ENCODE data around the gene CACNA1I. TPM values are rescaled to one million over a fixed set of nuclear protein-coding genes. Genes with fewer than 3 reads are reported as not detected.

The CACNA1I gene
- total and polyA plus RNA-seq, 2 donors (not counting 1 experiment from before 2014, with no cell fraction given): 0.07 to 0.25 TPM

DNA sequence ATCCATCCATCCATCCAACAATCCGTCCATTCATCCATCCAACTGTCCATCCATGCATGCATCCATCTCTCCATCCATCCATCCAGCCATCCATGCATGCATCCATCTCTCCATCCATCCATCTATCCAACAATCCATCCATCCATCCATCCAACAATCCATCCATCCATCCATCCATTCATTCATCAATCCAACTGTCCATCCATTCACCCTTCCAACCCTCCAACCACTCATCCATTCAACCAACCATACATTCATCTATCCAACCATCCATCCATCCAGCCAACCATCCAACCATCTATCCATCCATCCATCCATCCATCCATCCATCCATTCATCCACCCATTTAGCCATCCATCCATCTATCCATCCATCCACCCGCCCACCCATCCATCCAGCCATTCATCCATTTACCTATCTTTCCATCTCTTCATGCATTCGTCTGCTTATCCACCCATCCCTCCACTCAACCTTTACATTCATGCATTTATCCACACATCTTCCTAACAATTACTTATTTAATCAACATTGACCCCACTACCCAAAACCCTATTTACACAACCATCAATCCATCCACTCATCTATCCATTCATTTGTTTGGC, 12.6 kb downstream of the CACNA1I start:
- no peak overlapping the region for H3K27ac Mint-ChIP-seq
- Histone ChIP-seq H3K27ac (ENCODE audit: low read length in 2 of 2) (no peak overlapping the region), H3K9ac (ENCODE audit: low read length) (no peak overlapping the region), H3K4me3 (ENCODE audit: control extremely low read depth in 1 of 5, extremely low read depth in 1 of 5, insufficient read depth in 1 of 5, low read depth in 2 of 5, low read length in 4 of 5) (no peak overlapping the region), H3K36me3 (replicated peaks in 1 of 2; ENCODE audit: control extremely low read depth in 1 of 2, control insufficient read depth in 1 of 2, extremely low read depth in 1 of 2, insufficient read depth in 2 of 2, low read length in 1 of 2) (no peaks in the 10 kb centered on the region), H3K79me2 (ENCODE audit: control insufficient read depth, insufficient read depth, low read length) (no peaks in the 10 kb centered on the region), H3K4me2 (replicated peaks; ENCODE audit: low read depth, low read length, poor library complexity, severe bottlenecking) (no peak overlapping the region), H4K20me1 (ENCODE audit: control insufficient read depth, insufficient read depth, low read length, poor library complexity, severe bottlenecking) (no peaks in the 10 kb centered on the region), H3K4me1 (ENCODE audit: control insufficient read depth in 2 of 2, insufficient read depth in 2 of 2, low read length in 2 of 2) (no peaks in the 10 kb centered on the region), H2AFZ (ENCODE audit: insufficient read depth, low read depth, low read length, poor library complexity, severe bottlenecking) (no peak overlapping the region), H3K27me3 (replicated peaks in 1 of 4; ENCODE audit: control extremely low read depth in 1 of 4, control insufficient read depth in 3 of 4, insufficient read depth in 4 of 4, low read length in 3 of 4) (peaks cover 0 to 4% (median 2%) of the 10 kb centered on the region in 4 experiments), H3K9me3 (ENCODE audit: control extremely low read depth in 1 of 3, control insufficient read depth in 2 of 3, insufficient read depth in 1 of 3, low read length in 2 of 3) (peaks cover 0 to 6% (median 0%) of the 10 kb centered on the region in 3 donors)
- ChIA-PET CTCF (no interaction called here), POLR2A (no interaction called here)
- 78% methylated on average over 3 of the region's 3 CpGs for WGBS (ENCODE audit: insufficient coverage)
- no peak for DNase-seq
- H3K4me3 Mint-ChIP-seq: no peak overlapping the region
- no peak for ATAC-seq (ENCODE audit: low read depth)
- peaks cover 5% of the 10 kb centered on the region for H3K9me3 Mint-ChIP-seq (ENCODE audit: insufficient read depth)
- H3K4me1 Mint-ChIP-seq: peaks cover 1% of the 10 kb centered on the region
- H3K27me3 Mint-ChIP-seq: peaks cover 47% of the 10 kb centered on the region
- TF ChIP-seq, protein P1, sequence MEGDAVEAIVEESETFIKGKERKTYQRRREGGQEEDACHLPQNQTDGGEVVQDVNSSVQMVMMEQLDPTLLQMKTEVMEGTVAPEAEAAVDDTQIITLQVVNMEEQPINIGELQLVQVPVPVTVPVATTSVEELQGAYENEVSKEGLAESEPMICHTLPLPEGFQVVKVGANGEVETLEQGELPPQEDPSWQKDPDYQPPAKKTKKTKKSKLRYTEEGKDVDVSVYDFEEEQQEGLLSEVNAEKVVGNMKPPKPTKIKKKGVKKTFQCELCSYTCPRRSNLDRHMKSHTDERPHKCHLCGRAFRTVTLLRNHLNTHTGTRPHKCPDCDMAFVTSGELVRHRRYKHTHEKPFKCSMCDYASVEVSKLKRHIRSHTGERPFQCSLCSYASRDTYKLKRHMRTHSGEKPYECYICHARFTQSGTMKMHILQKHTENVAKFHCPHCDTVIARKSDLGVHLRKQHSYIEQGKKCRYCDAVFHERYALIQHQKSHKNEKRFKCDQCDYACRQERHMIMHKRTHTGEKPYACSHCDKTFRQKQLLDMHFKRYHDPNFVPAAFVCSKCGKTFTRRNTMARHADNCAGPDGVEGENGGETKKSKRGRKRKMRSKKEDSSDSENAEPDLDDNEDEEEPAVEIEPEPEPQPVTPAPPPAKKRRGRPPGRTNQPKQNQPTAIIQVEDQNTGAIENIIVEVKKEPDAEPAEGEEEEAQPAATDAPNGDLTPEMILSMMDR (IDR thresholded peaks at IDR 0.05): no peak
- TF ChIP-seq EZH2 (IDR thresholded peaks at IDR 0.05; ENCODE audit: borderline replicate concordance, insufficient read depth, low read depth, low read length, poor library complexity, severe bottlenecking): no peak
- intact Hi-C loops (cut with micrococcal nuclease): no loop called here

DNA sequence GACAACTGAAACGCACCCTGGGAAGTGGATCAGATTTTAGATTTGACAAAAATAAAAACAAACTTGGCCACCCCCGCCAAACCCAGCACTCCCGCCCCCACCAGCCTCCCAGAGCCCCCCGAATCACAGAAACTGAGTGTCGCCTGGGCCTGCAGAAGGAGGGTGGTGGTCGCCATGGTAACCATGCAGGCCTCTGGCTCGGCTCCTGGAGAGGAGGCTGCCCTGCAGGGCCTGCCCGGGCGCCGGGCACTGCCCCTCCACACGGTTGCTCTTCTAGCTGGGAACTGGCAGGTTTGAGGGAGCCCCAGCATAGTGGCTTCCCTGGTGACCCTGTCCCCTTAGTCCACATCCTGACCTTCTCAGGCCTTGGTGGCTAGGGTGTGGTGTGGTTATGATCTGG, 19.3 kb downstream of the CACNA1I start:
- Mint-ChIP-seq H3K27me3 (peaks cover 16% of the 10 kb centered on the region), H3K4me3 (no peak overlapping the region), H3K27ac (peak overlapping the region; percentile 65), H3K9me3 (ENCODE audit: insufficient read depth) (no peaks in the 10 kb centered on the region), H3K4me1 (peaks cover 4% of the 10 kb centered on the region)
- H3K27ac ChIP-seq (ENCODE audit: low read length in 2 of 2): no peak overlapping the region
- H2AFZ ChIP-seq (ENCODE audit: insufficient read depth, low read depth, low read length, poor library complexity, severe bottlenecking): no peak overlapping the region
- CTCF ChIA-PET: no interaction called here
- H3K79me2 ChIP-seq (ENCODE audit: control insufficient read depth, insufficient read depth, low read length): no peaks in the 10 kb centered on the region
- POLR2A ChIA-PET: no interaction called here
- H3K9me3 ChIP-seq (ENCODE audit: control extremely low read depth in 1 of 3, control insufficient read depth in 2 of 3, insufficient read depth in 1 of 3, low read length in 2 of 3): no peaks in the 10 kb centered on the region
- ATAC-seq (ENCODE audit: low read depth): no peak
- H3K4me2 ChIP-seq (replicated peaks; ENCODE audit: low read depth, low read length, poor library complexity, severe bottlenecking): no peak overlapping the region
- no peak for DNase-seq
- H3K4me3 ChIP-seq (ENCODE audit: control extremely low read depth in 1 of 5, extremely low read depth in 1 of 5, insufficient read depth in 1 of 5, low read depth in 2 of 5, low read length in 4 of 5): no peak overlapping the region
- H4K20me1 ChIP-seq (ENCODE audit: control insufficient read depth, insufficient read depth, low read length, poor library complexity, severe bottlenecking): no peaks in the 10 kb centered on the region
- H3K36me3 ChIP-seq (replicated peaks in 1 of 2; ENCODE audit: control extremely low read depth in 1 of 2, control insufficient read depth in 1 of 2, extremely low read depth in 1 of 2, insufficient read depth in 2 of 2, low read length in 1 of 2): no peaks in the 10 kb centered on the region
- intact Hi-C loops (cut with micrococcal nuclease): no loop called here
- WGBS (ENCODE audit: insufficient coverage): 78% methylated on average over 8 of the region's 11 CpGs
- H3K9ac ChIP-seq (ENCODE audit: low read length): no peak overlapping the region
- H3K27me3 ChIP-seq (replicated peaks in 1 of 4; ENCODE audit: control extremely low read depth in 1 of 4, control insufficient read depth in 3 of 4, insufficient read depth in 4 of 4, low read length in 3 of 4): peaks cover 0 to 18% (median 3%) of the 10 kb centered on the region in 4 experiments
- no peak for TF ChIP-seq EZH2 (IDR thresholded peaks at IDR 0.05; ENCODE audit: borderline replicate concordance, insufficient read depth, low read depth, low read length, poor library complexity, severe bottlenecking)
- TF ChIP-seq, protein P1 (IDR thresholded peaks at IDR 0.05): no peak
- no peaks in the 10 kb centered on the region for H3K4me1 ChIP-seq (ENCODE audit: control insufficient read depth in 2 of 2, insufficient read depth in 2 of 2, low read length in 2 of 2)

Data from B cell (primary cell).